Loucy (cell line): ENCODE measurements around the gene NRXN3.

ENCODE experiments used
- H2AFZ ChIP-seq: fragments of 200-600 bp; sonication (generic); 2 replicates; pipeline ENCODE4 v1.6.0; 2016; ENCODE audit warnings: antibody characterized with exemption, mild to moderate bottlenecking, low read length, moderate library complexity
- H3F3A ChIP-seq: fragments of 200-600 bp; 2 replicates; pipeline ENCODE4 v1.6.0; 2016; ENCODE audit warnings: antibody characterized with exemption, low read depth, mild to moderate bottlenecking
- H3K27me3 ChIP-seq: fragments of 200-600 bp; sonication (generic); 2 replicates; pipeline ENCODE4 v1.6.1; 2014; ENCODE audit warnings: low read length, mild to moderate bottlenecking; ENCODE audit not compliant: insufficient read depth, poor library complexity, severe bottlenecking
- H3K36me3 ChIP-seq: fragments of 200-600 bp; sonication (generic); 2 replicates; pipeline ENCODE4 v1.6.1; 2016; ENCODE audit warnings: low read length; ENCODE audit not compliant: insufficient read depth
- H3K4me1 ChIP-seq: fragments of 200-600 bp; sonication (generic); 2 replicates; pipeline ENCODE4 v1.5.1; 2014; ENCODE audit warnings: low read length, mild to moderate bottlenecking; ENCODE audit not compliant: insufficient read depth, poor library complexity, severe bottlenecking
- H3K4me2 ChIP-seq: fragments of 200-600 bp; sonication (generic); 2 replicates; pipeline ENCODE4 v1.6.0; 2014; ENCODE audit warnings: antibody characterized with exemption, low read length, low read depth, mild to moderate bottlenecking; ENCODE audit not compliant: poor library complexity, severe bottlenecking
- H3K4me3 ChIP-seq: fragments of 200-600 bp; sonication (generic); 2 replicates; pipeline ENCODE4 v1.5.1; 2014; ENCODE audit warnings: low read length, mild to moderate bottlenecking, mixed read lengths; ENCODE audit not compliant: poor library complexity, severe bottlenecking
- H3K79me2 ChIP-seq: fragments of 200-600 bp; sonication (generic); 2 replicates; pipeline ENCODE4 v1.6.1; 2014; ENCODE audit warnings: low read length; ENCODE audit not compliant: insufficient read depth
- H3K9ac ChIP-seq: fragments of 200-600 bp; sonication (generic); 2 replicates; pipeline ENCODE4 v1.6.0; 2014; ENCODE audit warnings: mild to moderate bottlenecking, low read depth, low read length, moderate library complexity; ENCODE audit not compliant: poor library complexity, severe bottlenecking
- H3K9me2 ChIP-seq: fragments of 200-600 bp; sonication (generic); replicated peaks from 2 replicates; pipeline ENCODE4 v1.6.1; 2016; ENCODE audit warnings: low read depth, low read length, mixed read lengths
- H3K9me3 ChIP-seq: fragments of 200-600 bp; sonication (generic); 2 replicates; pipeline ENCODE4 v1.6.1; 2014; ENCODE audit warnings: mild to moderate bottlenecking, antibody characterized with exemption, low read length, low read depth; ENCODE audit not compliant: insufficient read depth
- H4K20me1 ChIP-seq: fragments of 200-600 bp; sonication (generic); 2 replicates; pipeline ENCODE4 v1.6.0; 2014; ENCODE audit warnings: antibody characterized with exemption, low read length, mild to moderate bottlenecking; ENCODE audit not compliant: insufficient read depth, poor library complexity, severe bottlenecking
- EZH2phosphoT487 ChIP-seq: fragments of 200-600 bp; IDR thresholded peaks from 2 replicates; pipeline ENCODE4 v1.6.1; 2018; ENCODE audit warnings: antibody characterized with exemption, mild to moderate bottlenecking, moderate library complexity, borderline replicate concordance
- TF ChIP-seq, protein P1 (sequence below): fragments of 200-600 bp; sonication (generic); conservative IDR thresholded peaks from 2 replicates; pipeline ENCODE4 v1.5.1; 2014; ENCODE audit warnings: mild to moderate bottlenecking, antibody characterized with exemption, low read length

NRXN3 gene

DNA sequence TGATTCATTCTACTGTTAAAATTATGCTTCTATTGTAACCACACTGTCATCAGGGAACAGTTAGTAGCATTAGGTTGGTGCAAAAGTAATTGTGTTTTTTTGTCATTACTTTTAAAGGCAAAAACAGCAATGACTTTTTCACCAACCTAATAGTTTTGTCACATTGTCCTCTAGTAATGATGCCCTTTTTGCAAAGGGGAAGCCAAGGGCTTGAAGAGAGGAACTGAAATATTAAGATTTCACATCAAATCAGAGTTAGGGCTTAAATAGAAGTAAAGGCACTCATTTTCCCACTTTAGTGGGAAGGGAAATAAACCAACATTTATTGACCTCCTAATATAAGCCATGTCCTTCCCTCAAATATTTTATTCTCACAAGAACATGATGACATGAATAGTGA lies 273.7 kb downstream of the NRXN3 start:
- TF ChIP-seq, protein P1, sequence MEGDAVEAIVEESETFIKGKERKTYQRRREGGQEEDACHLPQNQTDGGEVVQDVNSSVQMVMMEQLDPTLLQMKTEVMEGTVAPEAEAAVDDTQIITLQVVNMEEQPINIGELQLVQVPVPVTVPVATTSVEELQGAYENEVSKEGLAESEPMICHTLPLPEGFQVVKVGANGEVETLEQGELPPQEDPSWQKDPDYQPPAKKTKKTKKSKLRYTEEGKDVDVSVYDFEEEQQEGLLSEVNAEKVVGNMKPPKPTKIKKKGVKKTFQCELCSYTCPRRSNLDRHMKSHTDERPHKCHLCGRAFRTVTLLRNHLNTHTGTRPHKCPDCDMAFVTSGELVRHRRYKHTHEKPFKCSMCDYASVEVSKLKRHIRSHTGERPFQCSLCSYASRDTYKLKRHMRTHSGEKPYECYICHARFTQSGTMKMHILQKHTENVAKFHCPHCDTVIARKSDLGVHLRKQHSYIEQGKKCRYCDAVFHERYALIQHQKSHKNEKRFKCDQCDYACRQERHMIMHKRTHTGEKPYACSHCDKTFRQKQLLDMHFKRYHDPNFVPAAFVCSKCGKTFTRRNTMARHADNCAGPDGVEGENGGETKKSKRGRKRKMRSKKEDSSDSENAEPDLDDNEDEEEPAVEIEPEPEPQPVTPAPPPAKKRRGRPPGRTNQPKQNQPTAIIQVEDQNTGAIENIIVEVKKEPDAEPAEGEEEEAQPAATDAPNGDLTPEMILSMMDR, result no peak
- no peak for TF ChIP-seq EZH2phosphoT487
- Histone ChIP-seq H3K9me3 (no peaks in the 10 kb centered on the region), H2AFZ (no peak overlapping the region), H3K9ac (no peak overlapping the region), H4K20me1 (no peaks in the 10 kb centered on the region), H3K79me2 (no peaks in the 10 kb centered on the region), H3K4me2 (no peak overlapping the region), H3K9me2 (no peaks in the 10 kb centered on the region), H3K36me3 (no peaks in the 10 kb centered on the region), H3K4me3 (no peak overlapping the region), H3K4me1 (peaks cover 4% of the 10 kb centered on the region), H3F3A (no peaks in the 10 kb centered on the region), H3K27me3 (no peaks in the 10 kb centered on the region)

DNA sequence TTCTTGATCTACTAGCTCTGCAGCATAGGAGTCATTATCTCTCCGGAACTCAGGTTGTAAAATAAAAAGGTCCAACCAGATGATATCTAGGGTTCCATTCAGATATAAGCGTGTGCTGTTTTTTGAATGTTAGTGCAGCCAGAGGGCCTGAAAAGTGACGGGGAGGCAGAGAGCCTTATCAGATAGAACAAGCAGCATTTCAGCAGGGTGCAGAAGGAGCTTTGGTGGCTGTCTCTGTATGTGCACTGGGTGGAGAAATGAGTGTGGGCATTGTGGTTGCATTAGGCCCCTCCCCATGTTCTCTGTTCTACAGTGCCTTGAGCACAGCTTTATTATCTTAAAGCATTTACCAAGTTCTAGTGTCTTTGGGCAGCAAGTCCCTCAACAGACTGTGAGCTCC lies 275.1 kb downstream of the NRXN3 start:
- Histone ChIP-seq H4K20me1 (no peaks in the 10 kb centered on the region), H3F3A (no peaks in the 10 kb centered on the region), H3K4me1 (peaks cover 4% of the 10 kb centered on the region), H3K9me2 (no peaks in the 10 kb centered on the region), H3K36me3 (no peaks in the 10 kb centered on the region), H3K27me3 (no peaks in the 10 kb centered on the region), H2AFZ (no peak overlapping the region), H3K9ac (no peak overlapping the region), H3K4me3 (no peak overlapping the region), H3K79me2 (no peaks in the 10 kb centered on the region), H3K4me2 (no peak overlapping the region), H3K9me3 (no peaks in the 10 kb centered on the region)
- TF ChIP-seq, protein P1, result no peak
- TF ChIP-seq EZH2phosphoT487, result no peak

DNA sequence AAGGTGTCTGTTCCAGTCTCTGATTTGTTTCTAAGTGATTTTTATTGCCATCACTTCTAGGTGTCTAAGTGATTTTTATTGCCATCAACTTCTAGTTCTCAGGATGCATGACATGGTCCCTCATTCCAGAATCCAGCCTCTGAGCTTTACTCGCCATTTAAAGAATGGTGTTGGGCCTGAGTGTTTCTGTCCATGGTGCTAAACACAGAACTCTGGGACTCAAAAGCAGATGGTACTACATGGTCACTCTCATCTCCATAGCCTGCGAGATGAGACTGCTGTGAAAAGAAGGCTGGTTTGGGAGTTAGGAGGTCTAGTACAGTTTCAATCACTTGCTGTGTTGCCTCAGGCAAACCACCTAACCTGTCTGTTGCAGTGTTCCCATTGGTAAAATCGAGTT lies 276.6 kb downstream of the NRXN3 start:
- H3K4me3 ChIP-seq, result no peak overlapping the region
- no peak overlapping the region for H3K4me2 ChIP-seq
- peaks cover 4% of the 10 kb centered on the region for H3K4me1 ChIP-seq
- H2AFZ ChIP-seq, result no peak overlapping the region
- H3K36me3 ChIP-seq, result no peaks in the 10 kb centered on the region
- no peaks in the 10 kb centered on the region for H4K20me1 ChIP-seq
- no peaks in the 10 kb centered on the region for H3K27me3 ChIP-seq
- H3K79me2 ChIP-seq, result no peaks in the 10 kb centered on the region
- no peaks in the 10 kb centered on the region for H3F3A ChIP-seq
- H3K9me3 ChIP-seq, result no peaks in the 10 kb centered on the region
- H3K9ac ChIP-seq, result no peak overlapping the region
- TF ChIP-seq, protein P1, result no peak
- no peak for TF ChIP-seq EZH2phosphoT487
- H3K9me2 ChIP-seq, result no peaks in the 10 kb centered on the region
